GM19351 (cell line): ENCODE data around the gene PDXP.

Experiments used
- ATAC-seq: cut with Tn5 transposase; IDR thresholded peaks from one replicate; pipeline ENCODE4 v1.9.1; 2021; ENCODE audit warnings: mild to moderate bottlenecking, moderate library complexity; ENCODE audit not compliant: unreplicated experiment

PDXP gene

DNA sequence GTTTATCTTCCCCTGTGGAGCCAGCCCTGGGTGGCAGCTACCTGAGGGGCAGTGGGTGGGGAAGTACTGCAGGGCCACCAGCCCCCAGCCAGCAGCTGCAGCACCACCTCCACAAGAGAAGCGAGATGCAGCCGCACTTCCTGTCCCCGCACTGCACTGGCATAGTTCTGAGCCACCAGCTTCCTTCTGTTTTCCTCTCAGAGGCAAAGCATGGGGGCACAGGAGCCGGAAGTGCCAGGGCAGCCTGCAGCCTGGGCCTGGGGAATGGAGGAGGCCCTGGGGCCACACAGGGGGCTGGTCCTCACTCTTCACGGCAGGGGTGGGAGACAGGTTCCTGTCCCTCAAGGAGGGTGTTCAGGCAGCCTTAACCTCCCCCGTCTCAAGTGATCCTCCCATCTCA, 31.0 kb upstream of the PDXP start:
- ATAC-seq = no peak

DNA sequence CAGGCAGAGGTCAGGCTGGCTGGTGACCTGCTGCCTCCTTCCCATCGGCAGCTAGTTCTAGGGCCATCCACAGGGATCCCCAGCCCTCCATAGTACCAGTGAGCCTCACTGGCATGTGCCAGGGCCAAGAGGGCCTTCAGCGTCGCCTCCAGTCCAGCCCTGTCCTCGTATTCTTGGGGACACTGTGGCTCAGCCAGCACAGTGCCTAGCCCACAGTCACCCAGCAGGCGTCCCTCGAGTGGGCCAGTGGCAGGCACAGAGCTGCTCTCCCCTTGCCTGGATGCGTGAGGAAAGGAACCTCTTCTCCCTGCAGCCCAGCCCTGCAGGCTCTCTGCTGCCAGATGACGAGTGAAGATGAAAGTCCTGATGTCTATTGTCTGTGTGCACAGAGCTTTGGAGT, 29.7 kb upstream of the PDXP start:
- ATAC-seq = no peak

DNA sequence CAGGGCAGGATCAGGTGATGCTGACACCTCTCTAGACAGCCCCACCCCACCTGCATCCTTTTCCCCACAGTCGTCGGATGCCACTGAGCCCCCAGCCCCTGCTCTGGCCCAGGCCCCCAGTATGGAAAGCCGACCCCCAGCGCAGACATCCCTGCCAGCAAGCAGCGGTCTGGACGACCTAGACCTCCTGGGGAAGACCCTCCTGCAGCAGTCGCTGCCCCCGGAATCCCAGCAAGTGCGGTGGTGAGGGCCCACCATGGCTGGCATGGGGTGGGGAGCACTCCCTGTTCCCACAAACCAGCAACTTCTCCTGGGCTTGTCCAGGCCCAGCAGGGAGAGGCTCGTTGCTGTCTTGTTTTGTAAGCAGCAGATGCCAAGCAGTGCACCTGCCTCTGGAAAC, 28.6 kb upstream of the PDXP start:
- ATAC-seq = no peak

DNA sequence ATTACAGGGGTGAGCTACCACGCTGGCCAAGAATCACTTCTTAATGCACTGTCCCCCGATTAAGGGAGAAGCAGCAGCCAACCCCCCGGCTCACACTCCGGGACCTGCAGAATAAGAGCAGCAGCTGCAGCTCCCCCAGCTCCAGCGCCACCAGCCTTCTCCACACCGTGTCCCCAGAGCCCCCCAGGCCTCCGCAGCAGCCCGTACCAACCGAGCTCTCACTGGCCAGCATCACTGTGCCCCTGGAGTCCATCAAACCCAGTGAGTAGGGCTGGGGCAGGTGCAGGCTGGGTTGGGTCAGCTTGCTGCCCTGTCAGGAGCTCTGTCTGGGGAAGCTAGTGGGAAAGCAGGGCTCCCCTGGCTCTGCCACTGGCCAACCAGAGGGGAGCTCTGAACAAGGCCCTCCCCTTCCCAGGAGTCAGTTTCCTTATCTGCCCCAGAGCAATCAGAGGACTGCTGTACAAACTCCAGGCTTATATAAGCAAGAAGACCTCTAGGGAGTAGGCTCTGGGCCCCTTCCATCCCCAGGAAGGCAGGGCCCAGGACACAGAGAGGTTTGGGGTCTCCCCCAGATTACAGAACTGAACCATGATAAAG, 27.6 kb upstream of the PDXP start:
- no peak for ATAC-seq

DNA sequence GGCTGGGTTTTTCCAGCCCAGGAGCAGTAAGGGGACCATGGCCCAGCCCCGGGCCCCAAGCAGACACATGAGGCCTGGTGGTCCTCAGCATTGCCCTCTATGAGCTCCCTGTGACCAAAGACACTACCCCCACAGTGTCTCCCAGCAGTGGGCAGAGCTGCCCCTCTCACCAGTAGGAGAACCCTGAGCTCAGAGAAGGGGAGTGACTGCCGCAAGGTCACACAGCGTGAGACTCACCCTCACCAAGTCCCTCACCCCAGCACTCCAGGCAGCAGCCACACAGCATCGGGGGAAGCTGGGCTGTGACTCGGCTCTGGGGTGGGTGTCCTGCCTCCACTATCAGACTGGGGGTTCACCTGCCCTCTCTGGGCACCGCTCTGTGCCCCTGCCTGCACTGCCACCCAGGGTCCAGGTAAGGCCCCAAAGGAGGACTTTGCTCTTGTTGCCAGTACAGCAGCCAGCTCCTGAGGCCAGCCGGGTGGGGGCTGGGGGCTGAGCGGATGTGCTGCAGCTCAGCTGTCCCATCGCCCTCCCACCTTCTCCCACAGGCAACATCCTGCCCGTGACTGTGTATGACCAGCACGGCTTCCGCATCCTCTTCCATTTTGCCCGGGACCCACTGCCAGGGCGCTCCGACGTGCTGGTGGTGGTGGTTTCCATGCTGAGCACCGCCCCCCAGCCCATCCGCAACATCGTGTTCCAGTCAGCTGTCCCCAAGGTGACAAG, 26.9 kb upstream of the PDXP start:
- ATAC-seq = no peak

DNA sequence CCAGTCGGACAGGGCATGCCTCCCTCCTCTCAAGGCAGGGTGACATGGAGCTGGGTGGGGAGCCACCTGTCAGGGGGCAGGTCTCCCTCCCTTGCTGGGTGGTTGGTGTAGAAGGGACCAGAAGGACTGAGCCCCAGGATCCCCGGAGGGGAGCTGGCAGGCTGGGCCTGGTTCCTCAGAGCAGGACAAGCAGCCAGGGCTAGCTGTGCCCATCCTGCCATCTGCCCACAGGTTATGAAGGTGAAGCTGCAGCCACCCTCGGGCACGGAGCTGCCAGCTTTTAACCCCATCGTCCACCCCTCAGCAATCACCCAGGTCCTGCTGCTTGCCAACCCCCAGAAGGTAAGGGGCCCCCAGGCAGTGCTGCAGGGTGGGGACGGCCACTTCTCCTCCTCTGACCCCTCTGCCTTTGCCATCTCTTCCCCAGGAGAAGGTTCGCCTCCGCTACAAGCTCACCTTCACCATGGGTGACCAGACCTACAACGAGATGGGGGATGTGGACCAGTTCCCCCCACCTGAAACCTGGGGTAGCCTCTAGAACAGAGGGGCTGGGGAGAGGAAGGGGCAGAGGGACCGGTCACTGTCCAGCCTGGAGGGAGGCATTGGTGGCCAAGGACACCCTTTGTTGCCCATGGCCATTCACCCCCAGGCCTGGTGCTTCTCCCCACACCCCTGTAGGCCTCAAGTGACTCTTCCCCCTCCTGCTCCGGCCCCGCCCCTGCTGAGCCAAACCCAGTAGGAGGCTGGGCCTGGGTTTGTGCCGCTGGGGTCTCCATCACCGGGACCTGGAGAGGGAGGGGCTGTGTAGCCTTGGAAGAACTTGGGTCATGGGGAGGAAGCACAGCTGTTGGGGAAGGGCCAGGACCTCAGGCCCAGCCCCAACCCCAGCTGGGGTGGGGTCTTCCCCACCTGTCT, 26.1 kb upstream of the PDXP start:
- ATAC-seq = peak; percentile 13

DNA sequence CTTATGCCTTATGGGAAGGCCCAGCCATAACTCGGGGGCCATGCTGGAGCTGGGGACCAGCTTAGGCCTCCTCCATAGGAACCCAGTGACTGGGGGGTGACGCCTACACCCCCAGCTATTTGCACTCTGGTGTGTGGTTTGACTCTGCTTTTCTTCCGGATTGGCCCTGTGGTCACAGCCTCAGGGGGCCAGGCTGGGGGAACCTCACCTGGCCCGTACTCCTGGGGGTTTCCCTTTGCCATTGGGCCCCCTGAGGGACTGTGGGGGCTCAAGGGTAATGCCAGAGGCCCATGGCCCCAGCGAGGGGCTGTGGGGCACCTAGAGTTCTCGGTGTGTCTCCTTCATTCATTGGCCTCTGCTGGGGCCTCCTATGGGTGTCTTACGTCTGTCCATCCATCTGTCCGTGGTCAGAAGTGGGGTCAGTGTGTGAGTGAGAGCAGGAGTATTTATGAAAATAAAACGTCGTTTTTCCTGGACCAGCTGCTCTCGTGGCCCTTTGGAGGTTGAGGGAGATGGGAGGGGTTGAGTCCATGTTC, 25.4 kb upstream of the PDXP start:
- peak; percentile 64 for ATAC-seq

DNA sequence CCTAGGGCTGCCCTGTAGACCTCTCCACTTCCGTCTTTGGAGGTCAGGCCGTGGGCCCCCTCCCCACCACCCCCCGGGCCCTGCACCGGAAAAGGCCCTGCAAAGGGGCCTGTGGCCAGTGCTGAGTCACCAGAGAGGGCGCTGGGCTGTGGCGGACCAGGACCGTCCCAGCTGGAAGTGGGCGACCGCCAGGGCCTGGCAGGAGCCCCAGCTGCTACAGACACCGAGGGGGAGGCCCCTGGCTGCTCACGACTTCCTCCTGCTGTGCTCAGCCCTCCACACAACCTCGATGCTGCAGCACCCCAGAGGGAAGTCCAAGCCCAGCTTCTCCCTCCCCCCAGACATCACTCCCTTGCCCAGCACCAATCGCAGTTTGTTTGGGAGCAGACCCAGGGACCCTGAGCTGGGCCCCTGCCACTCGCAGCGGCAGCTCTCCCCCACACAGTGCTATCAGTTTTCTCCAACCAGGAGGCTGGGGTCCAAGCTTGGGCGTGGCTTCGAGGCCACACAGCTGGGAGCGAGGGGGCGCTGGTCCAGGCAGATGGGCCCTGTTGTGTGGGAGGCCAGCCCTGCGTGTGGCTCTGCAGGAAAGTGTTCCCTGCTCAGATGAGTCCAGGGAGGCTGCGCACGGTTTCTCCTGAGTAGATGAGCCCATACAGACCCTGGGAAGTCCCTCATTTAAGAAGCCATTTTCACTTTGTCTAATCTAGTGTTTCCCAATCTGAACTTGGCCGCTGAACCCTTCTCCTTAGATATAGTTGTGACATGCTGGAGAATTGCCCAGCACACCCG, 24.7 kb upstream of the PDXP start:
- ATAC-seq = peak; percentile 55

DNA sequence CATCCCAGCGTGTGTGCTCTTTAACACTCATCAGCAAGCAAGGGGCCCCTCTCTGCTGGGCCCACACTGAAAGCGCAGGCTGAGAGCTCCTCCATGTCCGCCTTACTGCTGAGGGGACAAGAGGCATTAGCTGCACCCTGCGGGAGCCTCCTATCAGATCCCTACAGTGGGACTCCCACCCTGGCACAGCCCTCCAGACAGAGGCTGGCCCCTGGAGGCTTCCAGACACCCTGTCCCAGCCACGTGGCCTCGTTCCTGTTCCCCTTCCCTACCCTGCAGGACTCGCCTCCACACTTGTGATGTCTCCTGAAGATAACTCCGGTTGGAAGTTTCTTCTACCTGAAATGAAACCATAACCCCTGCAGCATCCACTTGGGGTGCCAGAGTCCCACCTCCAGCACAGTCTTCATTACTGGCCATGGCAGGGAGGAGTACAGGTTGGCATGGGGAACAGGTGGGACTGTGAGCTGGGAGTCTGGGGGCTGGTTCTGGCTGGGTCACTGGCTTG, 24.1 kb upstream of the PDXP start:
- no peak for ATAC-seq

DNA sequence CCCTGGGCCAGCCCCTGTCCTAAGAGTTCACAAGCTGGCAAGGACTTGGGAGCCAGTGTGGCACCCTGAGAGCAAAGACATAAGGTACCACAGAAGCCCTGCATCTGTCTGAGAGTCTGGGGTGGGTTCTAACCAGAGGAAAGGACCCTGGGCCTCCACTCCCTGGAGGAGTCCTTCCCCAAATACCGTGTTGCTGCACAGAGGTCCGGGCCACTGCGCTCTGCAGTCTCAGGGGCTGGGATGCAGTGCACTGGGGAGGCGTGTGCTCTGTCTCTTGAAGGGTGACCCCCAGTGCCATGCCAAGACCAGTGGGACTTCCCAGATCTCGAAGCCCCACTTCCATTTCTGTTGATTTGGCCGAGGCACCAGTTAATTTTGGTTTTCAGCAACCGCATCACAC, 23.4 kb upstream of the PDXP start:
- no peak for ATAC-seq

DNA sequence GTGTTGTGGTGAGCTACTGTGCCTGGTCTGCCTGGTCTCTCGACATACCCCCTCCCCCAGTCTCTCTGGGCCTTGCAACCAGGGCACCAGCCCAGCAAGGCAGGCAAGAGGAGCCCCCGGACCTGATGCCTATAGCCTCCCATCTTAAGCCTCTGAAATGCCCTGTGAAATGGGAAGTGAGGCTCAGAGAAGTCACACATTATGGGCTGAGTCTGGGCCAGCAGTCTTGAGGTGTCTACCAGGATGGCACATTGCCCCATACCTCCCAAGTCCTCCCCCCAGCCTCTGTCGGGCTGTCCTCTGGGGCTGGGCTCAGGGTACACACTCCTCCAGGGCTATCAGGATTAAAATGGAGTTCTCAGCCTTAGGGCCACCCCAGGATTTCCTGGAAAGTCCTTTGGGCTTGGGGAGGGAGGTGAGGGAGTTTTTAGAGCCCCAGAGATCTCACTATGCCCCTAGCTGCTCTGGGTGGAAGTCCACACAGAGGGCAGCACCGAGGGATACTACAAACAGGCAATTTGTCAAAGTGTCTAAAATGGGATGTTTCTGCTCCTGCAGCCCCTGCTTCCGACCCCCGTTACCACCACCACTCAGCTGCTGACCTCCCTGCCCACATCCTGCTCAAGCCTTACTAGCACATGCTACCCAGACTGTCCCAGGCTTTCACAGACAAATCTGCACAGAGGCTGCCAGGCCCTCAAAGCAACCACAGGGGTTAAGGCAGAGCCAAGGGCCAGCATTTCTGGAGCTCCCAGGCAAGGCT, 22.2 kb upstream of the PDXP start:
- no peak for ATAC-seq

DNA sequence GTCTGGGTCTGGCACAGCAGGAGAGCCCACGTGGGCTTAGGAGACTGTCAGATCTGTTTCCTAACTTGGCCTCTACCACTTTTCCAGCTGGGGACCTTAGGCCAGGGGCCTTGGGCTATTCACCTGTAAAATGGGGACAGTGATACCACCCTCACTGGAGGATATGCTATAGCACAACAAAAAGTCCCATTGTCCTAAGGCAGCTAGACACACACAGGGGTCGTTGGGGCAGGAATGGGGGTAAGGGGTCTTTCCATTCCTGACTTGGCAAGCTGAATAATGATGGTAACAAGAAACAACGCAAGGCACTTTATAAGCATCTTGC, 21.6 kb upstream of the PDXP start:
- ATAC-seq = no peak

DNA sequence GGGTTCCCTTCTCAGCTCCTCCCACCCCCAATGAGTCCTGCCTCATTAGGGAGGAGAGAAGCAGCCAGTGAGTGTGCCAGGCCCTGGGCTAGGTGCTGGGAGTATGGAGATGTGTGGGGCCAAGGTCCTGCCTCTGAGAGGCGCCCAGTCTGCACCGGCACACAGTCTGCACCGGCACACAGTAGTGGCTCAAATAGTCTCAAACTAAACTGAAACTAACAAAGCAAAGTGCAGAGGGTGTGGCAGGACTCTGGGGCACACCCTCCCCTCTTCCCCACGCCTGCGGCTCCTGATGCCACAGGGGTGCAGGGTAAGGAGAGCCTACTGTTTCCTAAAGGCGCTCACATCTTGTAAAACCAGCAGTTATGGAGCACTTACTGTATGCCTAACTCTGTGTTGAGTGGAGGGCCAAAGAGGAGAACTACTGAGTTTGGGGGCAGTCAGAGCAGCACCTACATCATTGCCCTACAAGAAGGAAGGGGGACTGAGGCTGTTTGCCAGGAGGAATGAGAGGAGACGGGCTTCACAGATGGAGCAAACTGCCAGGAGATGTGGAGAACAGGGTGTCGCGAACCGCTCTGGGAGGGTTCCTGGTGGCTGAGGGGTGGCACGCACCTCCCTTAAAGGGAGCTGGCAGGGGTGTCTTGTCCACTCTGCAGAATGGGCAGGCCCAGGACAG, 20.0 kb upstream of the PDXP start:
- ATAC-seq = no peak

DNA sequence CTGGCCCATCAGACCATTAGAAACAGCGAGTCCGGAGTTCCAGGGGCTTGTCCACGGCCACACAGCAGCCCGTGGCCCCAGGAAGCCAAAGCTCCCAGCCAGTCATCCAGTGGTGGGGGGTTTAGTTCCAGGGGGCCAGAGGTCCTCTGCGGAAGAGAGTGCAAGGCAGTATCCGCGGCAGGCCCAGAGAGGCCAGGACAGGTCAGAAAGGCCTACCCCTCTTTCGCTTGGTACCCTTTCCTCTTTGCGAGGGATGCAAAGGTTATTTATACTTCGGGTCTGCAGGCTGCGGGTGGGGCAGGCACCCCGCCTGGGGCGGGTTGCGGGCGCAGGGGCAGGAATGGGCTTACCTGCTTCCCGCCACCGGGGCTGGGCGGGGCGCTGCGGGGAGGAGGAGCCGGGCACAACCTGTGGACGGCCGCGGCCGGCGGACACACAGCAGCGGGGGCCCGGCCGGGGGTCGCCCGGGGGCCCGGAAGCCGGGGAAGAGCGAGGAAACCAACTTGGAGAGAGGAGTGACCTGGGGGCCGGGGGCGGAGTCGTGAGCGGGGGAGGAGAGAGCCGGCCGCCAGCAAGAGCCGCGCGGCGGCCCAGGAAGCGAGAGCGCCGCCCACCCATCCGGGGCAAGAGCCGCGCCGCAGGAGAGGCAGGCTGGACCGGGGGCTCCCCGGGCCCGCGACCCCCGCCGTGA, 19.3 kb upstream of the PDXP start, which contains the start of gene SH3BP1:
Gene SH3BP1 (plus strand): TSS at position 600 of the 691 bp plus-strand sequence. CDS start 119 bp downstream, outside the sequence.
- no peak for ATAC-seq

DNA sequence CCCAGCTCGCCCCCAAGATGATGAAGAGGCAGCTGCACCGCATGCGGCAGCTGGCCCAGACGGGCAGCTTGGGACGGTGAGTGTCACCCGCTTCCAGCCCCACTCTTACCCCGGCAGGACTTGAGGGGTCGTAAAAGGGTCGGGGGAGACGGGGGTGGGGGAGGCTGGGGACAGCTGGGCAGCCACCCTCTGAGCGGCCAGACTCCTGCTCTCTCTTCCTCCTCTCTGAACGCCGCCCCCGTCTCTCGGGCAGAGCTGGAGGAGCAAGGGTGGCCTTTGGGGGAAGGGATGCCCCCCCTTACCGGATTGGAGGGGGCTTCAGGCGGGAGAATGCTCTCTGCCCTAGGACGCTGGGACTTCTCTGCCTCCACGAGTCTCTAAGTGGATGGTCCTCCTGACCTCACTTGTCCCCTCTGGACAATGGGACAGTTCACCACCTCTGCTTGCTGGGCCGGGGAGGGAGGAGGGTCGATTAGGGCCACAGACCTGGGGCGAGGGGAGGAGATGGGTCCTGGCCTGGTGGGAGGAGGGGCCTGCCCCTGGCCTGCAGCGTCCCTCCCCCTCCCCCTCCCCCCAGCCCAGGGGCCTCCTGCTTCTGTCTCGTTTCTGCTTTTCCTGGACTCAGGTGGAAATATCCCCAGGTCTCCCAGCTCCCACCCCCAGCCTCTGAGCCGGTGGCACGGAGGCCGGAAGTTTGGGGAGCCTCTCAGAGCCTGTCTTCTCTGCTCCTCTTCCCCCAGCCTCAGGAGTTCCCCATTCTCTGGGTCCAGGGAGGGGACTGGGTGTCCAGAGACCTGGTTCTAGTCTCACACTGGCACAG, 18.5 kb upstream of the PDXP start:
- no peak for ATAC-seq

DNA sequence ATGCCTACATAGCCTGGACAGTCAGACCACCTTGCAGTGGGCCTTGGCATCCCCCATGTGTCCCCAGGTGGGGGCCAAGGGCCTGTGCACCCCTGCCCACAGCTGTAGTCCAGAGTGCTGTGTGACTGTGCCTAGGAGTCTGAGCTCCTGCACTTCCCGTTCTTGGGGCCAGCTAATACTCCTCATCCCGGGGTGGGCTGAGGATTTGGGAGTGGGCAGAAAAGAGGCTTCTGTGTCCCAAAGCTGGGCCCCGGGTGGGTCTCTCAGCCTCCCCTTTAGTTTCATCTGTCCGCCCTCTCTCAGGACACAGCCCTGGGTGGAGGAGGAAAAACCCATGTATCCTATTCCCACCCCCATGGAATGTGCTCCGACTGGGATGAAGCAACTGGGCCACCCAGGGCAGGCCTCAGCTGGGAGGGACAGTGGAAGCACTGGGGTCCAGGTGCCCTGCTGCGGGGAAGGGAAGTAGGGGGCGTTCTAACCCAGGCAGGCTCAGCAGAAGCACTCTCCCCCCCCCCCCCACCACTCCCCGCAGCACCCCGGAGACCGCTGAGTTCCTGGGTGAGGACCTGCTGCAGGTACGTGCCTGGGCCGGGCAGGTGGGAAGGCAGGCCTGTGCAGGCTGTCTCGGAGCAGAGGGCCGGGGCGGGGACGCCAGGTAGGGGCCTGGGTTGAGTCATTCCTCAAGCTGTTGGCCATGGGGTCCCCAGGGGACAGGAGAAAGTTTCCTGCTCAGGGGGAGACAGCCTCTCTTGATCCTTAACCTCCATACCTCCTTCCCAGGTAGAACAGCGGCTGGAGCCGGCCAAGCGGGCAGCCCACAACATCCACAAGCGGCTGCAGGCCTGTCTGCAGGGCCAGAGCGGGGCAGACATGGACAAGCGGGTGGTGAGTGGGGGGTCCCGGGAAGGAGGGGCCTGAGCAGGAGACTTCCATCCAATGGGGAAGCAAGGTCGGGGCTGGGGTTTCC, 17.6 kb upstream of the PDXP start:
- no peak for ATAC-seq

DNA sequence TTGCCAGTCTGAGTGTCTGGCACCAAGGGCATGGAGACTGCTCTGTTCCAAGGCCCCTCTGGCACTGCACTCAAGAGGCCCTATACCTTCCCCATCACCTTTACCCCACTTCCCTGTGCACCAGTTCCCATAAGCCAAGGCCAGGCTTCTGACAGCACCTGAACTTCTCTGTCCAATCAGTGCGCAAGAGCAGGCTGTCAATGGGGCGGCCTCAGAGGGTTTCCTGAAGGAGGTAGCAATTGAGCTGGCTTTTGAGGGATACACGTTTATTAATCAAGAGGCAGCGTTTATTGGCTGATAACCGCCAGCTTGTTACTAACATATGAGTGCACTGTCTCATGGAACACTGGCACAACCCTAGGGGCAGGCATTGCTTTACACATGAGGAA, 17.0 kb upstream of the PDXP start:
- no peak for ATAC-seq
